WTC11 (cell line): ENCODE data around the gene DSTN. TPM values are rescaled to one million over a fixed set of nuclear protein-coding genes. Genes with fewer than 3 reads are reported as not detected.

Experiments used
- ATAC-seq: fragments of 200-7000 bp; cut with Tn5 transposase; 2 replicates; pipeline ENCODE4 v1.10.0; 2021; ENCODE audit warnings: mild to moderate bottlenecking, moderate library complexity
- CTCF ChIA-PET: fragments of 300-600 bp; sonication (Branson Sonifier 250); formaldehyde crosslinking; loops from one replicate; lab custom pipeline; 2021; ENCODE audit warnings: antibody characterized with exemption; lab: Charles Lee
- POLR2A ChIA-PET: fragments of 350-600 bp; sonication (Branson Sonifier 250); formaldehyde crosslinking; loops from one replicate; lab custom pipeline; 2021; ENCODE audit warnings: antibody characterized with exemption; lab: Charles Lee
- DNase-seq: peaks from one replicate; pipeline ENCODE4 v3.0.0; 2021; ENCODE audit warnings: low spot score
- H3K27ac Mint-ChIP-seq: 2 replicates; pipeline ENCODE4 v1.8.0; 2021; ENCODE audit warnings: mixed read lengths
- H3K27me3 Mint-ChIP-seq: 2 replicates; pipeline ENCODE4 v1.8.0; 2021; ENCODE audit warnings: low read depth, mild to moderate bottlenecking, moderate library complexity, mixed read lengths
- H3K36me3 Mint-ChIP-seq: 2 replicates; pipeline ENCODE4 v1.8.0; 2021; ENCODE audit warnings: mixed read lengths
- H3K4me1 Mint-ChIP-seq: 2 replicates; pipeline ENCODE4 v1.8.0; 2022; ENCODE audit warnings: mixed read lengths
- H3K4me3 Mint-ChIP-seq: 2 replicates; pipeline ENCODE4 v1.8.0; 2021; ENCODE audit warnings: mild to moderate bottlenecking, moderate library complexity, mixed read lengths
- H3K9me3 Mint-ChIP-seq: 2 replicates; pipeline ENCODE4 v1.8.0; 2021; ENCODE audit warnings: mixed read lengths
- CREB1 ChIP-seq: sonication (generic); formaldehyde crosslinking; IDR thresholded peaks from 2 replicates; pipeline ENCODE4 v1.8.0; 2023; ENCODE audit warnings: mild to moderate bottlenecking, missing genetic modification reagents
- ESRRA ChIP-seq: sonication (generic); formaldehyde crosslinking; IDR thresholded peaks from 2 replicates; pipeline ENCODE4 v1.8.1; 2022; ENCODE audit warnings: mild to moderate bottlenecking, missing genetic modification reagents, borderline replicate concordance
- FOXJ3 ChIP-seq: sonication (generic); formaldehyde crosslinking; IDR thresholded peaks from 2 replicates; pipeline ENCODE4 v1.9.0; 2021; ENCODE audit warnings: missing genetic modification reagents, mild to moderate bottlenecking, borderline replicate concordance
- FOXP1 ChIP-seq: sonication (generic); formaldehyde crosslinking; IDR thresholded peaks from 2 replicates; pipeline ENCODE4 v1.8.0; 2022; ENCODE audit warnings: missing genetic modification reagents, mild to moderate bottlenecking, moderate library complexity, borderline replicate concordance
- GTF2I ChIP-seq: fragments of 250-450 bp; sonication (Bioruptor Pico); conservative IDR thresholded peaks from 2 replicates; pipeline ENCODE4 v1.4.0; 2021; ENCODE audit warnings: mild to moderate bottlenecking
- MXD4 ChIP-seq: fragments of 250-450 bp; sonication (Bioruptor Pico); IDR thresholded peaks from 2 replicates; pipeline ENCODE4 v1.8.0; 2021; ENCODE audit warnings: mild to moderate bottlenecking, moderate library complexity, borderline replicate concordance
- NR1H2 ChIP-seq: sonication (generic); formaldehyde crosslinking; IDR thresholded peaks from 2 replicates; pipeline ENCODE4 v1.9.0; 2021; ENCODE audit warnings: mild to moderate bottlenecking, moderate library complexity, missing genetic modification reagents
- NR2C2 ChIP-seq: sonication (generic); formaldehyde crosslinking; IDR thresholded peaks from 2 replicates; pipeline ENCODE4 v1.8.0; 2022; ENCODE audit warnings: mild to moderate bottlenecking, missing genetic modification reagents
- SMAD4 ChIP-seq: sonication (generic); formaldehyde crosslinking; IDR thresholded peaks from 2 replicates; pipeline ENCODE4 v1.8.0; 2022; ENCODE audit warnings: mild to moderate bottlenecking, missing genetic modification reagents
- ZNF232 ChIP-seq: sonication (generic); formaldehyde crosslinking; IDR thresholded peaks from 2 replicates; pipeline ENCODE4 v1.8.0; 2022; ENCODE audit warnings: mild to moderate bottlenecking, missing genetic modification reagents
- ZNF317 ChIP-seq: sonication (generic); formaldehyde crosslinking; IDR thresholded peaks from 2 replicates; pipeline ENCODE4 v1.8.1; 2023; ENCODE audit warnings: low read depth, mild to moderate bottlenecking, moderate library complexity, missing genetic modification reagents, borderline replicate concordance
- ZNF416 ChIP-seq: fragments of 250-450 bp; sonication (Bioruptor Pico); IDR thresholded peaks from 2 replicates; pipeline ENCODE4 v1.9.0; 2021; ENCODE audit warnings: mild to moderate bottlenecking, inconsistent platforms
- total RNA-seq: library from RNA; stranded (reverse); gene quantifications from 3 replicates; pipeline ENCODE4 v1.2.3, GENCODE V29; 2021
- TF ChIP-seq, protein P1 (sequence below): fragments of 250-450 bp; sonication (Bioruptor Pico); IDR thresholded peaks from 2 replicates; pipeline ENCODE4 v1.8.0; 2021; ENCODE audit warnings: mild to moderate bottlenecking
- TF ChIP-seq, protein P2 (sequence below): sonication (generic); formaldehyde crosslinking; IDR thresholded peaks from 2 replicates; pipeline ENCODE4 v1.8.1; 2022; ENCODE audit warnings: missing genetic modification reagents, borderline replicate concordance
- TF ChIP-seq, protein P3 (sequence below): sonication (generic); formaldehyde crosslinking; IDR thresholded peaks from 2 replicates; pipeline ENCODE4 v1.8.1; 2022; ENCODE audit warnings: mild to moderate bottlenecking, missing genetic modification reagents, moderate library complexity, borderline replicate concordance
- TF ChIP-seq, protein P4 (sequence below): sonication (generic); formaldehyde crosslinking; IDR thresholded peaks from 2 replicates; pipeline ENCODE4 v1.8.0; 2022; ENCODE audit warnings: mild to moderate bottlenecking, missing genetic modification reagents
- TF ChIP-seq, protein P5 (sequence below): sonication (generic); formaldehyde crosslinking; IDR thresholded peaks from 2 replicates; pipeline ENCODE4 v1.8.0; 2023; ENCODE audit warnings: mild to moderate bottlenecking, missing genetic modification reagents
- TF ChIP-seq, protein P6 (sequence below): sonication (generic); formaldehyde crosslinking; IDR thresholded peaks from 2 replicates; pipeline ENCODE4 v1.8.0; 2022; ENCODE audit warnings: mild to moderate bottlenecking, missing genetic modification reagents
- TF ChIP-seq, protein P7 (sequence below): fragments of 250-450 bp; sonication (Bioruptor Pico); IDR thresholded peaks from 2 replicates; pipeline ENCODE4 v1.9.0; 2021; ENCODE audit warnings: mild to moderate bottlenecking
- TF ChIP-seq, protein P8 (sequence below): sonication (generic); formaldehyde crosslinking; IDR thresholded peaks from 2 replicates; pipeline ENCODE4 v1.8.1; 2023; ENCODE audit warnings: mild to moderate bottlenecking, missing genetic modification reagents

DSTN gene
- total RNA-seq, 1 experiment from 2014 or later, result 153 TPM

DNA sequence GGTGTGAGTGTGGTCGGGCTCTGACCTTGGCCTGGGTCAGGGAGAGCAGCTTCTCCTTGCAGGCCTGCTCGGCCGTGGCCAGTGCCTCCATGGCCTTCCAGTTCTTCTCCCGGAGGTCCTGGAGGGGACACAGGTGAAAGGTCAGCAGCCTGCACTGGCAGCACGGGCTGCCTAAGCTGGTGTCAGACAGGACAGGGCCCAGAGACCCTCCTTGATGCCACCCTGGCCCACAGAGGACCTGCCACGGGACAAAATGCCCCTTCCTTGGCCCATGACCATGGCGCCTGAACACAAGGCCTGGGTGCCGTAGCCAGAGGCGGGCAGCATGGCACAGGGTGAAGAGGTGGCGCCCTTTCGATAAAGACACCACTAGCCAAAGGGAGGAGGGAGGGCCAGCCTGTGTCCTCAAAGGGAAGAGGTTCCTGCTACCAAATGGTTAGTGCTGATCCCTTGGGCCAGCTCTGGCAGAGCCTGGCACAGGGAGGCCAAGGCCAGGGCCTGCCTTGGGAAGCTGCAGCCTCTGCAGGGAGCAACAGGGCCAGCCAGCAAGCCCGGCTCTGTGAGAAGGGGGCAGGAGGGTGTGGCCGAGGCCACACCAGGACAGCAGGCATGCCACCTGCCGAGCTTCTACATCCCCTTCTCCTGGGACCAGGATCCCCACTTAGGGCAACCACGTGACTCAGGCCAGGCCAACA is 54.8 kb downstream of the DSTN start:
- Mint-ChIP-seq H3K27me3 (no peaks in the 10 kb centered on the region), H3K27ac (no peak overlapping the region), H3K36me3 (peaks cover 58% of the 10 kb centered on the region)
- ATAC-seq, result no peak
- CTCF ChIA-PET, result interaction anchor here (0.9 to 1.9 kb wide), 2 partner anchors 25 to 314 kb away, joined by 4 to 6 read pairs; no protein-coding TSS in a partner anchor
- DNase-seq, result peak; percentile 5
- TF ChIP-seq NR1H2 (no peak), ZNF317 (CRISPR knock-in tag) (no peak), MXD4 (CRISPR knock-in tag) (no peak), CREB1 (CRISPR knock-in tag) (no peak), SMAD4 (CRISPR knock-in tag) (no peak), ZNF232 (no peak), ESRRA (CRISPR knock-in tag) (no peak), ZNF416 (no peak), GTF2I (no peak)
- TF ChIP-seq, protein P1, sequence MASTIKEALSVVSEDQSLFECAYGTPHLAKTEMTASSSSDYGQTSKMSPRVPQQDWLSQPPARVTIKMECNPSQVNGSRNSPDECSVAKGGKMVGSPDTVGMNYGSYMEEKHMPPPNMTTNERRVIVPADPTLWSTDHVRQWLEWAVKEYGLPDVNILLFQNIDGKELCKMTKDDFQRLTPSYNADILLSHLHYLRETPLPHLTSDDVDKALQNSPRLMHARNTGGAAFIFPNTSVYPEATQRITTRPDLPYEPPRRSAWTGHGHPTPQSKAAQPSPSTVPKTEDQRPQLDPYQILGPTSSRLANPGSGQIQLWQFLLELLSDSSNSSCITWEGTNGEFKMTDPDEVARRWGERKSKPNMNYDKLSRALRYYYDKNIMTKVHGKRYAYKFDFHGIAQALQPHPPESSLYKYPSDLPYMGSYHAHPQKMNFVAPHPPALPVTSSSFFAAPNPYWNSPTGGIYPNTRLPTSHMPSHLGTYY (CRISPR knock-in tag), result no peak
- TF ChIP-seq, protein P2, sequence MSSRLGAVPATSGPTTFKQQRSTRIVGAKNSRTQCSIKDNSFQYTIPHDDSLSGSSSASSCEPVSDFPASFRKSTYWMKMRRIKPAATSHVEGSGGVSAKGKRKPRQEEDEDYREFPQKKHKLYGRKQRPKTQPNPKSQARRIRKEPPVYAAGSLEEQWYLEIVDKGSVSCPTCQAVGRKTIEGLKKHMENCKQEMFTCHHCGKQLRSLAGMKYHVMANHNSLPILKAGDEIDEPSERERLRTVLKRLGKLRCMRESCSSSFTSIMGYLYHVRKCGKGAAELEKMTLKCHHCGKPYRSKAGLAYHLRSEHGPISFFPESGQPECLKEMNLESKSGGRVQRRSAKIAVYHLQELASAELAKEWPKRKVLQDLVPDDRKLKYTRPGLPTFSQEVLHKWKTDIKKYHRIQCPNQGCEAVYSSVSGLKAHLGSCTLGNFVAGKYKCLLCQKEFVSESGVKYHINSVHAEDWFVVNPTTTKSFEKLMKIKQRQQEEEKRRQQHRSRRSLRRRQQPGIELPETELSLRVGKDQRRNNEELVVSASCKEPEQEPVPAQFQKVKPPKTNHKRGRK (CRISPR knock-in tag), result no peak
- TF ChIP-seq, protein P3, sequence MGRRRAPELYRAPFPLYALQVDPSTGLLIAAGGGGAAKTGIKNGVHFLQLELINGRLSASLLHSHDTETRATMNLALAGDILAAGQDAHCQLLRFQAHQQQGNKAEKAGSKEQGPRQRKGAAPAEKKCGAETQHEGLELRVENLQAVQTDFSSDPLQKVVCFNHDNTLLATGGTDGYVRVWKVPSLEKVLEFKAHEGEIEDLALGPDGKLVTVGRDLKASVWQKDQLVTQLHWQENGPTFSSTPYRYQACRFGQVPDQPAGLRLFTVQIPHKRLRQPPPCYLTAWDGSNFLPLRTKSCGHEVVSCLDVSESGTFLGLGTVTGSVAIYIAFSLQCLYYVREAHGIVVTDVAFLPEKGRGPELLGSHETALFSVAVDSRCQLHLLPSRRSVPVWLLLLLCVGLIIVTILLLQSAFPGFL (CRISPR knock-in tag), result no peak
- TF ChIP-seq, protein P4, sequence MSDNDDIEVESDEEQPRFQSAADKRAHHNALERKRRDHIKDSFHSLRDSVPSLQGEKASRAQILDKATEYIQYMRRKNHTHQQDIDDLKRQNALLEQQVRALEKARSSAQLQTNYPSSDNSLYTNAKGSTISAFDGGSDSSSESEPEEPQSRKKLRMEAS (CRISPR knock-in tag), result no peak
- TF ChIP-seq, protein P5, sequence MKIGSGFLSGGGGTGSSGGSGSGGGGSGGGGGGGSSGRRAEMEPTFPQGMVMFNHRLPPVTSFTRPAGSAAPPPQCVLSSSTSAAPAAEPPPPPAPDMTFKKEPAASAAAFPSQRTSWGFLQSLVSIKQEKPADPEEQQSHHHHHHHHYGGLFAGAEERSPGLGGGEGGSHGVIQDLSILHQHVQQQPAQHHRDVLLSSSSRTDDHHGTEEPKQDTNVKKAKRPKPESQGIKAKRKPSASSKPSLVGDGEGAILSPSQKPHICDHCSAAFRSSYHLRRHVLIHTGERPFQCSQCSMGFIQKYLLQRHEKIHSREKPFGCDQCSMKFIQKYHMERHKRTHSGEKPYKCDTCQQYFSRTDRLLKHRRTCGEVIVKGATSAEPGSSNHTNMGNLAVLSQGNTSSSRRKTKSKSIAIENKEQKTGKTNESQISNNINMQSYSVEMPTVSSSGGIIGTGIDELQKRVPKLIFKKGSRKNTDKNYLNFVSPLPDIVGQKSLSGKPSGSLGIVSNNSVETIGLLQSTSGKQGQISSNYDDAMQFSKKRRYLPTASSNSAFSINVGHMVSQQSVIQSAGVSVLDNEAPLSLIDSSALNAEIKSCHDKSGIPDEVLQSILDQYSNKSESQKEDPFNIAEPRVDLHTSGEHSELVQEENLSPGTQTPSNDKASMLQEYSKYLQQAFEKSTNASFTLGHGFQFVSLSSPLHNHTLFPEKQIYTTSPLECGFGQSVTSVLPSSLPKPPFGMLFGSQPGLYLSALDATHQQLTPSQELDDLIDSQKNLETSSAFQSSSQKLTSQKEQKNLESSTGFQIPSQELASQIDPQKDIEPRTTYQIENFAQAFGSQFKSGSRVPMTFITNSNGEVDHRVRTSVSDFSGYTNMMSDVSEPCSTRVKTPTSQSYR (CRISPR knock-in tag), result no peak
- TF ChIP-seq, protein P6, sequence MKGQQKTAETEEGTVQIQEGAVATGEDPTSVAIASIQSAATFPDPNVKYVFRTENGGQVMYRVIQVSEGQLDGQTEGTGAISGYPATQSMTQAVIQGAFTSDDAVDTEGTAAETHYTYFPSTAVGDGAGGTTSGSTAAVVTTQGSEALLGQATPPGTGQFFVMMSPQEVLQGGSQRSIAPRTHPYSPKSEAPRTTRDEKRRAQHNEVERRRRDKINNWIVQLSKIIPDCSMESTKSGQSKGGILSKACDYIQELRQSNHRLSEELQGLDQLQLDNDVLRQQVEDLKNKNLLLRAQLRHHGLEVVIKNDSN (CRISPR knock-in tag), result no peak
- TF ChIP-seq, all 79 proteins: peak for 0
- no peaks in the 10 kb centered on the region for H3K9me3 Mint-ChIP-seq
- H3K4me3 Mint-ChIP-seq, result no peak overlapping the region
- H3K4me1 Mint-ChIP-seq, result no peaks in the 10 kb centered on the region
- POLR2A ChIA-PET, result no interaction called here

DNA sequence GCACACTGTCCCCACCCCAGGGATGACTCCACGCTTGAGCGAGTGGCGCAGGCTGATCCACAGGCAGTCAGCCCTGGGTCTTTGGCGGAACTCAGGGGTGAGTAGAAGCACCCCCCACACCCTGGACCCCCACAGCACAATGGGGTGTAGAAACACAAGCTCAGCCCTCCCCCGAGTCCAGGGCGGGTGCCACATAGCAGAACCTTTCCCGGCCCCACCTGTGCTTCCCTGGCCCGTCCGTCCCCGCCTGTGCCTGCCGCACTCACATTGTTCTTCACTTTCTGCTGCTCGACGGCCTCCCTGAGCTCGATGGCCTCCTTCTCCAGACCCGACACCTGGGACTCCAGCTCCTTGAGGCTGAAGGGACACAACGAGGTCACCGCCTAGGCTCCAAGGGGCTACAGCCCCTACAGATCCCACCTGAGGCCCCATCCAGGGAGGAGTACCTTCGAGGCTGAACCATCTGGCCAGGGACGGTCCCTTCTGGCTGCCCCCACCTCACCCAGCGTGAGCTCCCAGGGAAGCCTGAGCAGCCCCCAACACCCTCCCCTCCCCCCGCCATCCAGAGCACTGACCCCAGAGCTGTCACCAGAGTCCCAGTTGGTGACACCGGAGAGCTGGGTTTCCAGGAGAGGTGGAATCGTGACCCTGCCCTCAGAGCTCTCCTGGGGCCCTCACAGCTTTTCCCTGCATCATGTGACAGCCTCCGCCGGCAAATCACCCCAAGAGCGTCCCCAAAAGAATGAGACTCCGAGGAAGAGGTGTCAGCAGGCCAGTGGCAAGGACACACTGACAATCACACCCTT is 55.6 kb downstream of the DSTN start:
- DNase-seq (no peak), ATAC-seq (no peak)
- peak overlapping the region; percentile 13; the same call in 1 of the 2 replicates for H3K27ac Mint-ChIP-seq
- no peaks in the 10 kb centered on the region for H3K27me3 Mint-ChIP-seq
- POLR2A ChIA-PET, result no interaction called here
- no peaks in the 10 kb centered on the region for H3K9me3 Mint-ChIP-seq
- no peak overlapping the region for H3K4me3 Mint-ChIP-seq
- peaks cover 57% of the 10 kb centered on the region for H3K36me3 Mint-ChIP-seq
- no peaks in the 10 kb centered on the region for H3K4me1 Mint-ChIP-seq
- CTCF ChIA-PET, result interaction anchor here (0.9 to 1.9 kb wide), 3 partner anchors 24 to 314 kb away, joined by 3 to 6 read pairs (median 4); partner anchors contain the start of gene DSTN
- TF ChIP-seq NR2C2 (CRISPR knock-in tag) (no peak), FOXJ3 (CRISPR knock-in tag) (no peak), FOXP1 (CRISPR knock-in tag) (no peak)
- TF ChIP-seq, protein P7, sequence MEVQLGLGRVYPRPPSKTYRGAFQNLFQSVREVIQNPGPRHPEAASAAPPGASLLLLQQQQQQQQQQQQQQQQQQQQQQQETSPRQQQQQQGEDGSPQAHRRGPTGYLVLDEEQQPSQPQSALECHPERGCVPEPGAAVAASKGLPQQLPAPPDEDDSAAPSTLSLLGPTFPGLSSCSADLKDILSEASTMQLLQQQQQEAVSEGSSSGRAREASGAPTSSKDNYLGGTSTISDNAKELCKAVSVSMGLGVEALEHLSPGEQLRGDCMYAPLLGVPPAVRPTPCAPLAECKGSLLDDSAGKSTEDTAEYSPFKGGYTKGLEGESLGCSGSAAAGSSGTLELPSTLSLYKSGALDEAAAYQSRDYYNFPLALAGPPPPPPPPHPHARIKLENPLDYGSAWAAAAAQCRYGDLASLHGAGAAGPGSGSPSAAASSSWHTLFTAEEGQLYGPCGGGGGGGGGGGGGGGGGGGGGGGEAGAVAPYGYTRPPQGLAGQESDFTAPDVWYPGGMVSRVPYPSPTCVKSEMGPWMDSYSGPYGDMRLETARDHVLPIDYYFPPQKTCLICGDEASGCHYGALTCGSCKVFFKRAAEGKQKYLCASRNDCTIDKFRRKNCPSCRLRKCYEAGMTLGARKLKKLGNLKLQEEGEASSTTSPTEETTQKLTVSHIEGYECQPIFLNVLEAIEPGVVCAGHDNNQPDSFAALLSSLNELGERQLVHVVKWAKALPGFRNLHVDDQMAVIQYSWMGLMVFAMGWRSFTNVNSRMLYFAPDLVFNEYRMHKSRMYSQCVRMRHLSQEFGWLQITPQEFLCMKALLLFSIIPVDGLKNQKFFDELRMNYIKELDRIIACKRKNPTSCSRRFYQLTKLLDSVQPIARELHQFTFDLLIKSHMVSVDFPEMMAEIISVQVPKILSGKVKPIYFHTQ (CRISPR knock-in tag), result no peak
- TF ChIP-seq, protein P8, sequence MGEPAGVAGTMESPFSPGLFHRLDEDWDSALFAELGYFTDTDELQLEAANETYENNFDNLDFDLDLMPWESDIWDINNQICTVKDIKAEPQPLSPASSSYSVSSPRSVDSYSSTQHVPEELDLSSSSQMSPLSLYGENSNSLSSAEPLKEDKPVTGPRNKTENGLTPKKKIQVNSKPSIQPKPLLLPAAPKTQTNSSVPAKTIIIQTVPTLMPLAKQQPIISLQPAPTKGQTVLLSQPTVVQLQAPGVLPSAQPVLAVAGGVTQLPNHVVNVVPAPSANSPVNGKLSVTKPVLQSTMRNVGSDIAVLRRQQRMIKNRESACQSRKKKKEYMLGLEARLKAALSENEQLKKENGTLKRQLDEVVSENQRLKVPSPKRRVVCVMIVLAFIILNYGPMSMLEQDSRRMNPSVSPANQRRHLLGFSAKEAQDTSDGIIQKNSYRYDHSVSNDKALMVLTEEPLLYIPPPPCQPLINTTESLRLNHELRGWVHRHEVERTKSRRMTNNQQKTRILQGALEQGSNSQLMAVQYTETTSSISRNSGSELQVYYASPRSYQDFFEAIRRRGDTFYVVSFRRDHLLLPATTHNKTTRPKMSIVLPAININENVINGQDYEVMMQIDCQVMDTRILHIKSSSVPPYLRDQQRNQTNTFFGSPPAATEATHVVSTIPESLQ (CRISPR knock-in tag), result no peak
